K562 (cell line): ENCODE measurements around the gene OR5A1. TPM values are rescaled to one million over a fixed set of nuclear protein-coding genes. Genes with fewer than 3 reads are reported as not detected.

Experiments used
- ATAC-seq: fragments of 200-7000 bp; cut with Tn5 transposase; 3 replicates; pipeline ENCODE4 v1.9.1; 2020; ENCODE audit warnings: moderate library complexity
- BruUV-seq: library from RNA; stranded (reverse); fragments of 400-500 nt; replicated peaks from 2 replicates; lab custom pipeline; 2021; lab: Mats Ljungman, UMichigan
- CTCF ChIA-PET: fragments of 300-600 bp; formaldehyde crosslinking; extraction: SDS; loops from one replicate; lab custom pipeline; 2021; ENCODE audit warnings: low intra/inter-chr PET ratio; lab: Yijun Ruan, JAX
- POLR2A ChIA-PET: fragments of 300-600, 350-650 bp; sonication (Branson Sonifier 250); formaldehyde crosslinking; extraction: SDS; loops from one replicate; lab custom pipeline; 2021; ENCODE audit warnings: antibody characterized with exemption, inconsistent platforms; lab: Yijun Ruan, JAX
- DNase-seq, 4 experiments: peaks; one replicate each; pipeline versions ENCODE4 v3.0.0 to v3.0.0-alpha.2; 2011 to 2018; ENCODE audit warnings: low spot score in 3 of 4, mixed read lengths in 3 of 4; ENCODE audit errors: extremely low read depth in 1 of 4
- FAIRE-seq: peaks from 2 replicates; lab custom pipeline; 2011; peaks lifted over from hg19 to GRCh38; lab: Jason Lieb, UNC
- H2AFZ ChIP-seq: 2 replicates; pipeline ENCODE4 v1.6.0; 2011; ENCODE audit warnings: low read depth, low read length, control low read depth, inconsistent platforms
- H3K27ac ChIP-seq: fragments of 200-600 bp; 3 replicates; pipeline ENCODE4 v1.8.0; 2011; ENCODE audit warnings: low read depth, mild to moderate bottlenecking, control low read depth, inconsistent platforms, low read length, moderate library complexity, mixed read lengths; ENCODE audit errors: extremely low read depth
- H3K27me3 ChIP-seq, 2 experiments: fragments of 300-600 bp in 1 of 2; 2 replicates in 1 of 2; 3 replicates in 1 of 2; pipeline versions ENCODE4 v1.6.0 to v1.8.0; 2011; ENCODE audit warnings: inconsistent platforms in 2 of 2, low read length in 2 of 2, mild to moderate bottlenecking in 1 of 2, mixed read lengths in 1 of 2, moderate library complexity in 1 of 2; ENCODE audit not compliant: control insufficient read depth in 2 of 2, insufficient read depth in 2 of 2
- H3K36me3 ChIP-seq: fragments of 300-600 bp; 3 replicates; pipeline ENCODE4 v1.8.0; 2011; ENCODE audit warnings: mild to moderate bottlenecking, low read length, inconsistent platforms; ENCODE audit not compliant: control insufficient read depth, insufficient read depth
- H3K4me1 ChIP-seq, 2 experiments: fragments of 200-600 bp in 1 of 2; replicated peaks in 1 of 2; 2 replicates in 1 of 2; 3 replicates in 1 of 2; pipeline versions ENCODE4 v1.5.1 to v1.8.0; 2011; ENCODE audit warnings: inconsistent platforms in 2 of 2, low read length in 2 of 2, mild to moderate bottlenecking in 1 of 2, mixed read lengths in 1 of 2, moderate library complexity in 1 of 2; ENCODE audit not compliant: control insufficient read depth in 2 of 2, insufficient read depth in 2 of 2
- H3K4me2 ChIP-seq: 2 replicates; pipeline ENCODE4 v1.6.1; 2011; ENCODE audit warnings: low read length, control low read depth, inconsistent platforms, mixed read lengths; ENCODE audit not compliant: insufficient read depth
- H3K4me3 ChIP-seq: fragments of 200-600 bp; sonication (generic), shearing (Covaris generic); 2 replicates; pipeline ENCODE4 v1.5.1; 2016; ENCODE audit warnings: control low read depth, inconsistent platforms
- H3K79me2 ChIP-seq: fragments of 200-600 bp; 3 replicates; pipeline ENCODE4 v1.8.0; 2011; ENCODE audit warnings: low read length, inconsistent platforms; ENCODE audit not compliant: control insufficient read depth, insufficient read depth
- H3K9ac ChIP-seq, 2 experiments: 2 replicates each; pipeline versions ENCODE4 v1.6.0 to v1.6.1; 2011; ENCODE audit warnings: low read depth in 2 of 2, low read length in 2 of 2, control low read depth in 1 of 2, inconsistent platforms in 1 of 2, mild to moderate bottlenecking in 1 of 2, mixed read lengths in 1 of 2; ENCODE audit not compliant: insufficient read depth in 1 of 2
- H3K9me1 ChIP-seq: one replicate; pipeline ENCODE4 v1.6.0; 2011; ENCODE audit warnings: inconsistent platforms, mild to moderate bottlenecking, low read length, moderate library complexity; ENCODE audit not compliant: control insufficient read depth, insufficient read depth
- H3K9me3 ChIP-seq: replicated peaks from 2 replicates; pipeline ENCODE4 v1.5.1; 2011; ENCODE audit warnings: low read depth, low read length, inconsistent platforms; ENCODE audit not compliant: control insufficient read depth, insufficient read depth
- H4K20me1 ChIP-seq: replicated peaks from 2 replicates; pipeline ENCODE4 v1.6.1; 2011; ENCODE audit warnings: low read length, inconsistent platforms, mixed read lengths; ENCODE audit not compliant: control insufficient read depth, insufficient read depth
- EWSR1 ChIP-seq: fragments of 450-650 bp; IDR thresholded peaks from 2 replicates; pipeline ENCODE4 v1.6.1; 2018; ENCODE audit warnings: borderline replicate concordance, mild to moderate bottlenecking, low read depth, moderate library complexity; ENCODE audit not compliant: partially characterized antibody
- KDM5B ChIP-seq: fragments of 200-600 bp; sonication (generic); IDR thresholded peaks from 2 replicates; pipeline ENCODE4 v1.6.1; 2012; ENCODE audit warnings: low read depth, mild to moderate bottlenecking, moderate library complexity, low read length, control low read depth, inconsistent platforms; ENCODE audit not compliant: insufficient replicate concordance
- ZNF121 ChIP-seq: sonication (generic); formaldehyde crosslinking; conservative IDR thresholded peaks from 2 replicates; pipeline ENCODE4 v1.8.0; 2022; ENCODE audit warnings: missing genetic modification reagents
- ZSCAN32 ChIP-seq: fragments of 450-650 bp; formaldehyde crosslinking; IDR thresholded peaks from 2 replicates; pipeline ENCODE4 v1.4.0; 2020; ENCODE audit warnings: mild to moderate bottlenecking, moderate library complexity
- WGBS: fragments of 100-300 bp; shearing (Covaris generic); methylation state at CpG from one replicate; pipeline ENCODE4 v1.1.6; 2016; ENCODE audit warnings: low coverage, mixed read lengths; ENCODE audit not compliant: insufficient coverage; ENCODE audit errors: missing lambda C conversion rate; 5-methylcytosine and 5-hydroxymethylcytosine counted together
- in situ Hi-C: fragments of 300-500 bp; cut with MboI; formaldehyde crosslinking; loops from 4 replicates; pipeline ENCODE4 v1.15.0; 2018; ENCODE audit warnings: inconsistent platforms, mixed read lengths
- intact Hi-C: fragments of 100-400 bp; cut with micrococcal nuclease; formaldehyde crosslinking; loops from 2 replicates; pipeline ENCODE4 v1.14.2; 2022
- polyA plus RNA-seq, 8 experiments: library from polyadenylated mRNA; depleted of rRNA in 4 of 8; stranded (reverse) in 5 of 8; unstranded in 3 of 8; fragments of >200 nt; fragmentation: Nextera tagmentation in 2 of 8; fragmentation: Illumina TruSeq in 1 of 8; extraction: Ambion mirVana in 2 of 8; extraction: Trizol in 1 of 8; gene quantifications; 2 replicates each; pipeline versions ENCODE4 v1.2.1 to v1.2.3, GENCODE V29; 2011 to 2014; ENCODE audit warnings: inconsistent platforms in 1 of 8, missing spikeins in 1 of 8
- total RNA-seq, 7 experiments: library from RNA; depleted of rRNA in 6 of 7; stranded (reverse); fragments of >200 nt in 6 of 7; fragmentation: Illumina TruSeq in 2 of 7; extraction: Trizol in 2 of 7; gene quantifications; 2 replicates each; pipeline versions ENCODE4 v1.2.1 to v1.2.3, GENCODE V29; 2011 to 2021; ENCODE audit warnings: low replicate concordance in 1 of 7

Gene OR5A1
- total and polyA plus RNA-seq, 9 of the 15 experiments (the other 6 are each of a cell fraction or from before 2014, with no cell fraction given): not detected

GRCh38 chr11:59415111-59415510 lies 21.2 kb upstream of the OR5A1 start:
- FAIRE-seq (no peak), DNase-seq (no peak), ATAC-seq (no peak)
- in situ Hi-C loops (no loop called here), intact Hi-C loops (no loop called here)
- H2AFZ ChIP-seq: no peak overlapping the region
- ChIA-PET POLR2A (no interaction called here), CTCF (no interaction called here)
- no peaks in the 10 kb centered on the region for H4K20me1 ChIP-seq
- H3K79me2 ChIP-seq: no peaks in the 10 kb centered on the region
- no peaks in the 10 kb centered on the region for H3K36me3 ChIP-seq
- H3K9me3 ChIP-seq: no peaks in the 10 kb centered on the region
- no peaks in the 10 kb centered on the region for H3K4me1 ChIP-seq
- H3K27ac ChIP-seq: no peak overlapping the region
- H3K9me1 ChIP-seq: no peaks in the 10 kb centered on the region
- H3K4me2 ChIP-seq: no peak overlapping the region
- no peak overlapping the region for H3K4me3 ChIP-seq
- H3K27me3 ChIP-seq: no peaks in the 10 kb centered on the region
- no TSS peak for BruUV-seq
- TF ChIP-seq ZNF121 (CRISPR knock-in tag) (no peak), KDM5B (no peak)
- H3K9ac ChIP-seq: no peak overlapping the region
- WGBS: 0% methylated on average over 1 of the region's 1 CpG

GRCh38 chr11:59416613-59417012 lies 19.7 kb upstream of the OR5A1 start:
- in situ Hi-C loops: no loop called here
- no peaks in the 10 kb centered on the region for H3K79me2 ChIP-seq
- H3K4me1 ChIP-seq: no peaks in the 10 kb centered on the region
- no peaks in the 10 kb centered on the region for H3K36me3 ChIP-seq
- CTCF ChIA-PET: no interaction called here
- H3K9me3 ChIP-seq: no peaks in the 10 kb centered on the region
- no peak overlapping the region for H2AFZ ChIP-seq
- POLR2A ChIA-PET: no interaction called here
- H3K4me2 ChIP-seq: no peak overlapping the region
- TF ChIP-seq EWSR1 (no peak), ZSCAN32 (CRISPR knock-in tag) (no peak)
- TF ChIP-seq, all 486 proteins: peak for 0
- 0% methylated on average over 5 of the region's 5 CpGs for WGBS
- ATAC-seq (no peak), DNase-seq (no peak), FAIRE-seq (no peak)
- Histone ChIP-seq H3K27ac (no peak overlapping the region), H3K4me3 (no peak overlapping the region), H3K9me1 (no peaks in the 10 kb centered on the region), H4K20me1 (no peaks in the 10 kb centered on the region), H3K9ac (no peak overlapping the region), H3K27me3 (no peaks in the 10 kb centered on the region)
- intact Hi-C loops: no loop called here
- BruUV-seq: no TSS peak
